Cortex of kidney (tissue), 1 donor: ENCODE data around the gene ERC2.

ENCODE experiments used
- DNase-seq: peaks from one replicate; lab custom pipeline; 2025; lab: John Stamatoyannopoulos, UW

The ERC2 gene

GRCh38 chr3:55988905-55989304, 479.4 kb downstream of the ERC2 start:
- no peak for DNase-seq

DNA sequence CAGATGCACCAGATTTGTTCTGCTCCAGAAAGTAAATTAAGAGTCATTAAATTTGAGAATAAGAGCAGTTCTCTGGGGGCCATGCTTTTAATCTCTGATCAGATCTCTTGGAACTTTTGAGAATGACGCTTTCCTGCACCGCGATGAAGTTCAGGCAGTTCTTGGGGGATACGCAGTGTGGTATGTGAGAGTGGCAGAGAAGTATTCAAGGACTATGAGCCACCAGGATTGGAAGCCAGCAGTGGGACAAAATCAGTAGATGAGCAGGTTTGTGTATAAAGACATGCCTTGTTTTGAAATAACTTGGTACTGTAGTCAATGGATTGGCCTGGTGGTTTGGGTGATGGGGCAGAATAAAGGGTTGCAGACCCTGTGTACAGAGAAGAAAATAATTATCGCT, 483.6 kb downstream of the ERC2 start:
- no peak for DNase-seq

GRCh38 chr3:55978953-55979352, 489.3 kb downstream of the ERC2 start:
- no peak for DNase-seq

GRCh38 chr3:55974421-55975165, 493.7 kb downstream of the ERC2 start:
- DNase-seq, result no peak

- DNase-seq, result no peak
These were observed 498.6 kb downstream of the ERC2 start for GRCh38 chr3:55969634-55970033.

GRCh38 chr3:55968331-55968730, 499.9 kb downstream of the ERC2 start:
- no peak for DNase-seq

- no peak for DNase-seq
These were observed 501.7 kb downstream of the ERC2 start for GRCh38 chr3:55966566-55966965.

DNA sequence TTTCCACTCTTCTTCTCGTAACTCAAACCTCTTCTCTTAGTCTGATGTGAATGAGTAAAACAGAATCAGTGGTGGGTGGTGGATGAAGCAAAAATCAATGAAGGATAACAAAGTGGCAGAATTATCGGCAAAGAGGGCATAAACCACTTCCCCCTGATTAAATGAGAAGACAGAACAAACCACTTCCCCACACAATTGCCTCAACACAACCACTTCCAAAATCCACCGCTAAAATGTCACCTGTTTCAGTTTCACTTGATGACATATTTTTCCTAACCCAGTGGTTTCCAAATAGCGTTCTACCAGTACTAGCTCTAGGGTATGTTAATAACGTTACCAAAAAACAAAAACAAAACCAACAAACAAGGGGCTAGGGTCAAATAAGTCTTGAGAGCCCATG, 502.5 kb downstream of the ERC2 start:
- no peak for DNase-seq

- DNase-seq, result no peak
These were observed 503.7 kb downstream of the ERC2 start for GRCh38 chr3:55964491-55964985.

GRCh38 chr3:55963601-55964000, 504.7 kb downstream of the ERC2 start:
- DNase-seq, result no peak

DNA sequence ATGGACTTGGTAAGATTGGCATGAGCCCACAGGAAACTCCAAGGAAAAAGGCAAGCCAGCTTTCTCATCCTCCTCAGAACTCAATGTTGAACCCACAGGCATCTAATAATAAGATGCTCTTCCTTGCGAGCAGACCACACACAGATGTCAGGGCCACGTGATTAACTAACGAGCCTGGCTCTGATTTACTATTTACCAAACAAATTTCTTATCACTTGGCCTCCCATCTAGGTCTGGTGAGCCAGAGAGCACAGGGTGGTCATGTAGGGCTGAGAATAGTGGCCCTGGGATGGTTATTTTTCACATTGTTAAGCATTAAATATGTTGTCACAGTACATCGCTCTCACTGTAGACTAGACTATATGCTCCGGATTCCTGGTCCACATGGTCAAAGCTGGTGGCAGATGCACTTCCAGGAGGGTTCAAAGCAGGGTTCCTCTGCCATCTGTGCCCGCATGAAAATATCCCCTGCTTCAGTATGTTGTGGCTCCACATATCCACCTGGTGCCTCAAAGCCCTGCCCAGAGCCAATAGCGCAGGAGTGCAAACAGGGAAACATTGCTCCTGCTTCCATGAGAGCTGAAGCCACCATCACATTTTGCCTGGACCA, 508.7 kb downstream of the ERC2 start:
- DNase-seq, result no peak

GRCh38 chr3:55958605-55959004, 509.7 kb downstream of the ERC2 start:
- no peak for DNase-seq

- DNase-seq, result no peak
These were observed 512.3 kb downstream of the ERC2 start for GRCh38 chr3:55955891-55956477.

DNA sequence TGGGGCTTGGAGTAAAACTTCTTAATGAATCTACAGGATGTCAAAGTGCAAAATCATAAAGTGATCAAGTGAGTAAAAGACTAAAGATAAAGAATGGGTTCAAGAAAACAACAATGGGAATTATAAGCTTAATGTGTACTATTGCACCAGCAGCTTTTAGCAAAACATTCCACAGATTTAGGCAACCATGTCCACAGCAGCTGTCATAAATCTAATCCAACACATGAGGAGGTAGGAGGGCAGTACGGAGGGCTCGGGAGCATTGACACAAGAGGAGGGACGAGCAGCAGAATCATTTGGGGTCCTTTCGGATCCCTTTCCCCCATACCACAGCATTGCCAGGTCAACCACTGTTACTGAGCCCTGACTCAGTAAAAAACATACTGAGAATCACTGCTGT, 516.9 kb downstream of the ERC2 start:
- DNase-seq, result no peak

DNA sequence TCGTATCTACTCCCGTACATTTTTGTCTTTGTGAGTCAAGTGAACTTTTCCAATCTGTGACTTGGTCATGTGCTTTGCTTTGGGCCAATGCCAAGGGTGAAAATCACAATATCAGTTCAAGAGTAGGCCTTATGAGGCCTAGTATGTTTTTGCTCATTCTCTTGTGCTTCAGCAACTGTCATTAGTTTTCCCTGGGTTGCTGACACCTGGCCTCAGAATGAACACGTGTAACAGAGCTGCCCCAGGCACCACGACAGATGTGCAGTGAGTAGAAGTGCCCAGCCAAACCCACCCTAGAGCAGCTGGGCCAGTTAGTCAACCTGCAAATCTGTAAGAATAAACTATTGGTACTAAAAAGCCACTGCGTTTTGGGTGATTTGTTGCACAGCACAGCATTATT, 520.9 kb downstream of the ERC2 start:
- DNase-seq, result no peak

DNA sequence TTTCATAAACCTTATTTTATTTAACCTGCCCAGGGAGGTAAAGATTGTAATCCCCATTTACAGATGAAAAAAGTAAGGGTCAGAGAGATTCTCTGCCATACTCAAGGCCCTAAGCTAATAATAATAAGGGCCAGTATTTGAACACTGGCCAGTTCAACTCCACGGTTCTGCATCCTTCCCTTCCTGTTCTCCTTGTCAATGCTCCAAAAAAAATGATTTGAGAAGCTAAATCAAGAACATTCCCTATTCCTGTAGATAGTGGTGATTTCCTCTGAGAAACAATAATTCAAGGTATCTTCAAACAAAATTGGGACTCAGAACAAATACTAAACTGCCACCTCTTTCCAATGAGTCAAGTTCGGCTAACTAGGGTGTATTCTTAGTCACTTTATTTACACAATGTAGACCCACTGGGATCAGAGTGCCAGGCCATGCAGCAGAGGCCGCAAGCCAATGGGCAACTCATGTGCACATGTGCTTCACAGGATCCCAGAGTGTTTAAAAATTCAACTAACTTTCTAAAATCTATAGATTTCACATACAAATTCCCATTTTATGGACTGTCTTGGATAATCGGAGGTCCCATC, 521.6 kb downstream of the ERC2 start:
- no peak for DNase-seq

DNA sequence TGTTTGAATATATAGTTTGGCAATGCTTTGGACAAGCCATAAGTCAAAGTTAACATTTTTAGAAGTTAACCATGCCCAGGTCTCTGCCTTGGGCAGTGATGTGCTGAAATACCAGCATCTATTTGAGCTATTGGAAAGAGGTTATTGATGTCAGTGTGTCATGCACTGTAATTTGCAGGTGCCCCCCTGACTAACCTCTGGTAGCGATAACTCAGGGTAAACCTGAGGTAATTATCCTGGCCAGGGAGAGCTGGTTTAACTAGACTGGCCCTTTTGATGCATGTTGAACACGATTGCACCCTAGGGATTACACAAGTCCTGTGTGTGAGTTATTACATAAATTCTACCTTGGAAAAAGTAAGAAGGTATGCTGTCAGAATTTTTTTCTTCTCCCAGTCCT, 525.4 kb downstream of the ERC2 start:
- no peak for DNase-seq

GRCh38 chr3:55939287-55939686, 529.0 kb downstream of the ERC2 start:
- no peak for DNase-seq

DNA sequence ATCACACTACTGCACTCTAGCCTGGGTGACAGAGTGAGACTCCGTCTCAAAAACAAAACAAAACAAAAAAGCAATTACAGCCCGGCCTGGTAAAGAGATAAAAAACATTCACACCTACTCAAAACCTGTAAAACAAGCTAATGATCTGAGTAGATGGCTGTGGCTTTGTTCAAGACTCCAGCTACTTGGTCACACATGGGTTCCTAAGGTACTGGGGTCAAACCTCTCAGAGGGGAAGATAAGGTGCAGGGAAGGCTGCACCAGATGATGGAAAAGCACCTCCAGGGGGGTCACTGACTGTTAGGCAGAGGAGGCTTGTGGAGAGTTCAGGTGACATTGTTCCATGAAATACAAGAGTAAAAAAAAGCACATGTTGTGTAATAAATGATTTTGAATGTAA, 531.0 kb downstream of the ERC2 start:
- no peak for DNase-seq

GRCh38 chr3:55936549-55937052, 531.7 kb downstream of the ERC2 start:
- no peak for DNase-seq

GRCh38 chr3:55935241-55935640, 533.0 kb downstream of the ERC2 start:
- no peak for DNase-seq

DNA sequence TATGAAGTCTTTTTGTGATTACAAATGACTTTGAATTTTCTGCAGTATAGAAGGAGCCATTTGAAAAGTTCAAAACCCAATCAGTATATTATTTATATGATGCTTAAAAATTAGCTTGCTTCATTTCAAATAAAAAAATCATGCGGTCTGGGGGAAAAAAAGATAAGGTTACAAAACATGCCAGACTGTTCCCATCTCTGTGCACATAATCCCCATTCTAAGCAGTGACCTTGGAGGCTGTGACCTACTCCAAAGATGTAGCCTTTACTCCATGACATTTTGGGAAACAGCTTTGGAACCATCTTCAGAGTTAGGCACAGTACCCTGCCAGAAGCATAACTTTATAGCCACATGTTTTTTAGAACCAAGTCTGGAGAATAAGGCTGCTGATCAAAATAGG, 533.5 kb downstream of the ERC2 start:
- no peak for DNase-seq
